Pons (tissue), 1 donor: ENCODE data around the gene DEFB129.
A peak's percentile ranks its signal among the peaks of the same experiment; 100 is the strongest.
"Not testable (repeated sequence)": the region's sequence is repeated elsewhere in the genome, so short reads cannot be mapped to it uniquely, and the experiment has no call there.

ENCODE experiments used
- DNase-seq: peaks from one replicate; pipeline ENCODE4 v3.0.0-alpha.2; 2016; ENCODE audit warnings: low spot score

DEFB129 gene

GRCh38 chr20:253447-253846, 26.4 kb downstream of the DEFB129 start:
- DNase-seq: not testable (repeated sequence)

DNA sequence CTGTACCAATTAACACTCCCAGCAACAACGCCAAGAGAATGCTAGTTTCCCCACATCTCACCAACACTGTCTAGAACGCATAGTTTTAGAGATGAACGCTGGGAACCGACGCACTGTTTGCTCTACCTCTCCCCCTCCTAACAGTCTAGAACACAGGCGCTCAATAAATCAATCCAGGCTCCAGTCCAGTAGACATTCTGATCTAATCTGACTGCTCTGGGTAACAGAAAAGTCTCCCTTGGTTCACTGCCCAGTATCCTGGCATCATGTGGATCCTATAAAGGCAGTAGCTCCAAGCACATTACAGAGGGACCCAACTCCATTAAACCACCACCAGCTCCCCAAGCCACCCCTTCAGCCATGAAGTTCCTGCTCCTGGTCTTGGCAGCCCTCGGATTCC, 30.4 kb downstream of the DEFB129 start, which contains the start of gene DEFB132:
Gene DEFB132, plus strand, starts transcription at position 306 of the 400 bp plus-strand sequence. Its CDS starts 55 bp downstream, at position 361.
- no peak for DNase-seq

DNA sequence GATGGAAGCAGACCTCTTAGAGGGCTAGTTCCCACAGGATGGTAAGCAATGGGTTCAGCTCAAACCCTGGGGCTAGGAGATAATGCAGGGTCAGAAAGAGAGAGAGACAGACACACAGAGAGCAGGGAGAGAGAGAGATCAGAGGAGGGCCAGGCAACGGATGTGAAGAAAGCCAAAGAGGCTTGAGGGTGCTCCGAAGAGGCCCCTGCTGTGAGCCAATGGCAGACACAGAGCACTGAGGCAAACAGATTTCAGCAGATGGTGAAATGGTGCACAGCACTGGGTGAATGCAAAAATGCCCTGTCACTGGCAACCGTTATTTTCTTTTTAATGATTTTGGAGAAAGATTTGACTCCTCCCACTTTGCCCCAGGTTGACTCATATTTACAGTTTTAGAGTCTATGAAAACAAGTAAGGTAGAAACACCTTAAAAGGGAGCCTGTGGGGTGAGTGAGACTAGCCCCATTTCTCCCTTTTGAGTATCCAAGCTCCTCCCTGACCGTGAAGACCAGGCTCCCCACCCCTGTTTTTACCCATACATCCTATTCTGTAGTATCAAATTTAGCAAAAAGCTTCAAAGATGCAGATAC, 31.3 kb downstream of the DEFB129 start:
- no peak for DNase-seq

DNA sequence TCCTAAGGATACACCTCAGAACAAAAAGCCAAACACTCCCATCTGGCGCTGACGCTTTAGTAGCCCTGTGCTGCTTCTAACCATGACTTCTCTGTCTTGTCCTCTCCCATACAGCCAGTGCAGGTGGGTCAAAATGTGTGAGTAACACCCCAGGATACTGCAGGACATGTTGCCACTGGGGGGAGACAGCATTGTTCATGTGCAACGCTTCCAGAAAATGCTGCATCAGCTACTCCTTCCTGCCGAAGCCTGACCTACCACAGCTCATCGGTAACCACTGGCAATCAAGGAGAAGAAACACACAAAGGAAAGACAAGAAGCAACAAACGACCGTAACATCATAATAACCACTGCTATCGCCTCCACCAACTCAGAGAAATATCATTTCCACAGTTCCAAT, 31.9 kb downstream of the DEFB129 start:
- no peak for DNase-seq

GRCh38 chr20:259981-260380, 32.9 kb downstream of the DEFB129 start:
- no peak for DNase-seq

- DNase-seq: no peak
Observed at GRCh38 chr20:263701-264100, 36.6 kb downstream of the DEFB129 start.

DNA sequence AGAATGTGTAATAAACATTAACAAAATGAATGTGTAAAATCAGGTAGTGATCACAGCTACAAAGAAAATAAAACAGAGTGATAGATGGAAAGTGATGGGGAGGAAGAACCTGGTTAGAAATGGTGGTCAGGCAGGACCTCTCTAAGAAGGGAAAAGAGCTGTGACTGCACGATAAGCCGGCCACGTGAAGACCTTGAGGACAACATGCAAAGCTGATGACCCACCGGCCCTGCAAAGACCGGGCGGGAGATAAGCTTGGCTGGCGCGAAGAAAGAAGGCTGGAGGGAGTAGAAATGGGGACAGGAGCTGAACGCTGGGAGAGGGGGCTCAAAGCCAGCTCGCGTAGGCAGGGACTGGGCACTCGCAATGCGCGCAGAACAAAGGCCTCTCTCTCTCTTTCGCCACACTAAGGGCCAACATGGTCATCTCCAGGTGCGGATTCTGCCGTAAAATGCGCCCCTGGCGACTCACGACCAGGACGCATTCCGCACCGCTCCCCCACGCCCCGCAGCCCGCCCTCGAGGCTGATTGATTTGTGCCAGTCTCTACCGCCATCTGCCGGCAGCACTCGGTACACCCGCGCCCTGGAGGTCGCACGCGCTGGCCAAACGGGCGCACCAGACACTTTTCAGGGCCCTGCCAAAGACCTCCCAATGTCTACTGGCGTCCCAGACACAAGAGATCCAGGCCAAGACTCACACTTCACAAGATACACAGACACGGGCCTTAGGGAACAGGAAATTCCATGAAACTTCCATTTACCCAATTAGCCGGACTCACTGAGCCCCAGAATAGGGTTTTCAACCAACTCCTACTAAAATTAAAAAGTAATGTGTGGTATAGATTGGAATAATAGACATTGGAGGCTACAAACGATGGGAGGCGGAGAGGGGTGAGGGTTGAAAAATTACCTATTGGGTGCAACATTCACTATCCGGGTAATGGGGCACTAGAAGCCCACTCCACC, 39.8 kb downstream of the DEFB129 start:
- DNase-seq: peak; percentile 50

- no peak for DNase-seq
Observed at GRCh38 chr20:270517-270916, 43.5 kb downstream of the DEFB129 start.

GRCh38 chr20:271069-271468, 44.0 kb downstream of the DEFB129 start:
- no peak for DNase-seq

GRCh38 chr20:271528-271927, 44.5 kb downstream of the DEFB129 start:
- DNase-seq: no peak

- no peak for DNase-seq
Observed at GRCh38 chr20:272718-273117, 45.7 kb downstream of the DEFB129 start.

GRCh38 chr20:273884-274283, 46.8 kb downstream of the DEFB129 start:
- no peak for DNase-seq

- DNase-seq: no peak
Observed at GRCh38 chr20:275791-276190, 48.7 kb downstream of the DEFB129 start.

- no peak for DNase-seq
Observed at GRCh38 chr20:276620-277495, 49.8 kb downstream of the DEFB129 start.

GRCh38 chr20:277496-277781, 50.4 kb downstream of the DEFB129 start:
- DNase-seq: no peak

DNA sequence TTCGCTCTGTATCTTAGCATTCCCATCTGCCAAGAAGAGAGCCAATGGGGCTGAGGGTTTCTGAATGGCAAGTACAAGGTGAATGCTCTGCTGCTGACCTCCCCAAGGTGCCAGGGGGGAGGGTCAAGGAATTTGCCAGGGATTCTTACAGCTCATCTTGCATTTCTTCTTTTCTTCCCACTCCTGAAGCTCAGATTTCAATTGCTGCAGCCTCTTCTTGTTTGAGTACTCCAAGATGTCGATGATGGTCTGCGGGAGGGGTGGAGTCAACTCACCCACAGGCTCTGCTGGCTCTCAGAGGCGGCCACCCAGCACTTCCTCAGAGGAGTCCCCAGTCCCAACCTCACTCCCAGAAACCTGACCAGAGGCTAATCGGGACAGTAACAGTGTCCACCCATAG, 51.1 kb downstream of the DEFB129 start:
- DNase-seq: no peak

DNA sequence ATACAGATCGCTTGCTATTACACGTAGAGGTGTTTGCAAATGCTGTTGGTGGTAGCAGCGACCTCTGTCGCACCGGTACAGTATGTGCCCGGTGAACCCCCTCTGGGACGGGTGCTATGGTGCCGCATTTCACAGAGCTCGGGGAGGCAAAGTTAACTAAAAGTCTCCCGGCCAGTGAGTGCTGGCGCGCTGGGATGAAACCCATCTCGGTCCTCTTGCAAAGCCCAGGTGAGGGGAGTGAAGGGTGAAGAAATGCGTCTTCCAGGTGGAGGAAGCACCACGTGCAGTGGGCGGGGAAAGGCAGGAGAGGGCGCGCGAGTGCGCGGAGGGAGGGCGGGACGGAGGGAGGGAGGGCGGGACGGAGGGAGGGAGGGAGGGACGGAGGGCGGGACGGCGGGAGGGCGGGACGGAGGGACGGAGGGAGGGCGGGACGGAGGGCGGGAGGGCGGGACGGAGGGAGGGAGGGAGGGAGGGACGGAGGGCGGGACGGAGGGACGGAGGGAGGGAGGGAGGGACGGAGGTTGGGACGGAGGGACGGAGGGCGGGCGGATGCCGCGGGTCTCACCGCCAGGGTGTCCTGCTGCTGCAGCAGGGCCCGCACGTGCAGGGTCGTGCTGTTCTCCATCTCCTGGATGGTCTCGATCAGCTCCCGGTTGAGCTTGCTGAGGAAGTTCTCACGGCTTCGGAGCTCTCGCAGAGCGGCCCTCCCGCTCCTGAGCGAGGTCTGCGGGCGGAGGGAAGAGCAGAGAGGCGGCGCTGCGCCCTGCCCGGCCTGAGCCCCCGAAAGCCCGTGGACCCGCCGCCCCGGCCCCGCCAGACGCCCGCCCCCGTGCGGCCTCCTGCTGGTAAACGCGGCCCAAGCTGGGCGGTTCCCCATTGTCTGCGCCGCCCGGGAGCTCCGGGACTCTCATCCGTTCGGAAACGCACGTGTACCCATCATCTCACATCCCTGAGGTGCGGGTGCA, 51.8 kb downstream of the DEFB129 start:
- no peak for DNase-seq
